Spinal cord (tissue), 10 donors: ENCODE measurements around the gene MGAT5B. TPM values are rescaled to one million over a fixed set of nuclear protein-coding genes. Genes with fewer than 3 reads are reported as not detected.

ENCODE experiments used
- DNase-seq, 6 donors: peaks; one replicate each; pipeline versions ENCODE4 v3.0.0 to v3.0.0-alpha.2; 2013 to 2015; ENCODE audit warnings: low spot score in 6 of 6, low read depth in 4 of 6
- H3K27ac ChIP-seq: one replicate; pipeline ENCODE4 v1.5.1; 2013; ENCODE audit warnings: low read depth, low read length, control low read depth
- H3K27me3 ChIP-seq: one replicate; pipeline ENCODE4 v1.6.1; 2013; ENCODE audit warnings: low read length; ENCODE audit not compliant: control insufficient read depth, insufficient read depth
- H3K36me3 ChIP-seq: one replicate; pipeline ENCODE4 v1.6.1; 2013; ENCODE audit warnings: low read length; ENCODE audit not compliant: control insufficient read depth, insufficient read depth
- H3K4me1 ChIP-seq: one replicate; pipeline ENCODE4 v1.6.1; 2013; ENCODE audit warnings: low read length; ENCODE audit not compliant: control insufficient read depth, insufficient read depth
- H3K4me3 ChIP-seq: one replicate; pipeline ENCODE4 v1.5.1; 2013; ENCODE audit warnings: low read depth, low read length, control low read depth
- H3K9me3 ChIP-seq: one replicate; pipeline ENCODE4 v1.6.1; 2013; ENCODE audit warnings: low read length; ENCODE audit not compliant: control insufficient read depth, insufficient read depth
- WGBS: methylation state at CpG from one replicate; pipeline ENCODE4 v1.1.5; 2013; ENCODE audit warnings: missing lambda C conversion rate; ENCODE audit not compliant: insufficient coverage; 5-methylcytosine and 5-hydroxymethylcytosine counted together
- polyA plus RNA-seq, 2 donors: library from polyadenylated mRNA; unstranded; fragments of 120-200 nt; gene quantifications; one replicate each; pipeline ENCODE4 v1.2.1, GENCODE V29; 2013; ENCODE audit not compliant: insufficient read length in 2 of 2
- total RNA-seq, 2 donors: library from RNA; depleted of rRNA in 1 of 2; stranded (reverse); fragments of 120-200 nt in 1 of 2; fragments of >200 nt in 1 of 2; gene quantifications; one replicate each; pipeline versions ENCODE4 v1.2.3 to v1.2.4, GENCODE V29; 2013 to 2014
- donor health status: healthy.

Gene MGAT5B
- total and polyA plus RNA-seq, 4 donors, result 6.9 to 80.5 (median 41.6) TPM

DNA sequence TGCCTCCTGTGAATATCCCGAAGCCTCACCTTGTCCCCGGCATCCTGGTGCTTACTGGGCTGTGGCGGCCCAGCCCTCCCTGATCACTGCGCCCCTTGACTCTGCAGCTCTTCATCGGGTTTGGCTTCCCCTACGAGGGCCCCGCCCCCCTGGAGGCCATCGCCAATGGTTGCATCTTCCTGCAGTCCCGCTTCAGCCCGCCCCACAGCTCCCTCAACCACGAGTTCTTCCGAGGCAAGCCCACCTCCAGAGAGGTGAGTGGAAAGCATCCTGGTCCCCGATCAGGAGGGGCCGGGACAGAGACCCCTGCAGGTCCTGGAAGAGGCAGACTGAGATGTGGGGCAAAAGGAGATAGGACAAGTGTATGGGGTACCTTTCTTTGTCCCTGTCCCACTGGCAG, 72.1 kb downstream of the MGAT5B start:
- Histone ChIP-seq H3K27ac (no peak overlapping the region), H3K4me3 (no peak overlapping the region), H3K9me3 (no peaks in the 10 kb centered on the region), H3K4me1 (no peaks in the 10 kb centered on the region), H3K27me3 (no peaks in the 10 kb centered on the region), H3K36me3 (peaks cover 65% of the 10 kb centered on the region)
- 57% methylated on average over 12 of the region's 14 CpGs for WGBS
- no peak for DNase-seq

DNA sequence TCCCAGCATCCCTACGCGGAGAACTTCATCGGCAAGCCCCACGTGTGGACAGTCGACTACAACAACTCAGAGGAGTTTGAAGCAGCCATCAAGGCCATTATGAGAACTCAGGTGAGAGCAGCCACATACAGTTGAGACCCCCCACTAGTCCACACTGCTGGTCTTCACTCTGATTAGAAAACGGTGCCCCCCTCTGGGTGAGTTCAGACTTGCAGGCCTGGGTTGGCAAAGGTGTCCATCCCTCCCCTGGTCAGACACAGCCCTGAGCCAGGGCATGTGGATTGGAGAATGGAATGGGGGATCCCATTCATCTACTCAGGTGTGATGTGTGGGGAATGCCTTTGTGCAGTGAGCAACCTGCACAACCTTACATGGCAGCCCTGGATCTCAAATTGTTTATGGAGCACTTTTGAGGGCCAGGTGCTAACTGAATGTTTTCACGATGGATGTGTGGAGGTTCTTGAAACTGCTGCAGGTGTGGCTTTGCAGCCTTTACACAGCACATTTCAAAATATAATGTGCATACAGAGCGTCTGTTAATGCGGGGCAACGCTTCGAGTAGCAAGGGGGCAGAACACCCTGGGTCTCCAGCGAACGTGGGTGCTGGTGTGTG, 72.6 kb downstream of the MGAT5B start:
- Histone ChIP-seq H3K9me3 (no peaks in the 10 kb centered on the region), H3K27me3 (no peaks in the 10 kb centered on the region), H3K27ac (no peak overlapping the region), H3K4me1 (no peaks in the 10 kb centered on the region), H3K4me3 (no peak overlapping the region), H3K36me3 (peaks cover 65% of the 10 kb centered on the region)
- 92% methylated on average over 11 of the region's 13 CpGs for WGBS
- DNase-seq, result no peak

- WGBS, result 50% methylated on average over 1 of the region's 7 CpGs
- Histone ChIP-seq H3K4me3 (no peak overlapping the region), H3K9me3 (no peaks in the 10 kb centered on the region), H3K4me1 (no peaks in the 10 kb centered on the region), H3K27ac (no peak overlapping the region), H3K36me3 (peaks cover 78% of the 10 kb centered on the region), H3K27me3 (no peaks in the 10 kb centered on the region)
- no peak for DNase-seq
Observed at GRCh38 chr17:76943202-76943601, 75.0 kb downstream of the MGAT5B start.

- no peaks in the 10 kb centered on the region for H3K9me3 ChIP-seq
- DNase-seq, result peak in 1 of 6 donors; percentile 43
Observed at GRCh38 chr17:76943781-76944213, 75.6 kb downstream of the MGAT5B start.

DNA sequence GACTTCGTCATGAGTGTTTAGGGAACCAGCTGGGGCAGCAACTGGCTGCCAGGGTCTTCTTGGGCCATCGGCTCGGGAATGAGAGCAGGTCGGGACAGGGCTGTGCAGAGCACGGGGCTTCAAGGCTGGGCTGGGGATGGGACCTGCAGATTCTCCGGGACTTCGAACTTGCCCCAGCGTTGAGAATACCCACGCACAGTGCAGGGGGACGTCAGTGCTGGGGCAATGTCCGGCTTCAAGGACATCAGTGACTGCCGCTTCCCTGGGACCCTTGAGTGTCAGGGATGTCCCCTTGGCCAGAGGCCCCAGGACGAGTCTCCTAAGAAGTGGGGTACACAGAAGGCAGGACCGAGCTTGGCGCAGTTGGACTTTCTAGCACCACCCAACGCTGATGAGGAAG, 76.3 kb downstream of the MGAT5B start:
- 91% methylated on average over 16 of the region's 16 CpGs for WGBS
- H3K4me3 ChIP-seq, result no peak overlapping the region
- H3K36me3 ChIP-seq, result peaks cover 78% of the 10 kb centered on the region
- H3K4me1 ChIP-seq, result peaks cover under 1% of the 10 kb centered on the region
- no peak overlapping the region for H3K27ac ChIP-seq
- DNase-seq, result no peak
- H3K9me3 ChIP-seq, result no peaks in the 10 kb centered on the region
- no peaks in the 10 kb centered on the region for H3K27me3 ChIP-seq

More at GRCh38 chr17:76943781-76944213, 75.6 kb downstream of the MGAT5B start:
- H3K27ac ChIP-seq, result no peak overlapping the region
- no peaks in the 10 kb centered on the region for H3K4me1 ChIP-seq
- no peaks in the 10 kb centered on the region for H3K27me3 ChIP-seq
- WGBS, result 70% methylated on average over 9 of the region's 9 CpGs
- H3K36me3 ChIP-seq, result peaks cover 78% of the 10 kb centered on the region
- H3K4me3 ChIP-seq, result no peak overlapping the region

DNA sequence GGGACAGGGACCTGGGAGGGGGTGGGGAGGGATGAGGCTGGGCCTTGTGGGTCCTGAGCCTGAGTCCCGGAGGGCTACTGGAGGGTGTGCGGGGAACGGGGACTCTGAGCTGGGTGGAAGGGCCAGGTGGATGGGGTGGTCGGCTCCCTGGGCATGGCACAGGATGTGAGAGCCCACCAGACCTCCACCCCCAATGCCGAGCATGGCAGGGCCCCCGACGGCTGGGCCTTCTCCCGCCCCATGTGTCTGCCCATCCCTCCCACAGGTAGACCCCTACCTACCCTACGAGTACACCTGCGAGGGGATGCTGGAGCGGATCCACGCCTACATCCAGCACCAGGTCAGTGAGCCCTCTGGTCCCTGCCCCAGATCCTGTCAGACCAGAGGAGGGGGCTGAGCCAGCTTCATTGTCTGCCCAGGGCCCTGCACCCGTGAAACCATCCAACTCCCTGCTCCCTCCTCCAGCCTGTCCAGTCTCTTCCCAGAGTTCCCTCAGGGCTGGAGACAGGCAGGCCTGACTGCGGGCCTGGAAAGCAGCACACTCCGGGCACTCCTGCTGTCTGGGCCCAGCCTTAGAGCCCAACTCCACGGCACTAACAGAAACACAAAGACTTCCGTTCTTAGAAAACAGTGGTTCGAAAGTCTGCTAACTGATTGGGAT, 78.0 kb downstream of the MGAT5B start:
- Histone ChIP-seq H3K27ac (no peak overlapping the region), H3K4me1 (peaks cover 3% of the 10 kb centered on the region), H3K4me3 (no peak overlapping the region), H3K27me3 (no peaks in the 10 kb centered on the region), H3K9me3 (no peaks in the 10 kb centered on the region), H3K36me3 (peaks cover 78% of the 10 kb centered on the region)
- DNase-seq, result no peak
- WGBS, result 90% methylated on average over 14 of the region's 18 CpGs

- peaks cover 3% of the 10 kb centered on the region for H3K4me1 ChIP-seq
- H3K4me3 ChIP-seq, result no peak overlapping the region
- DNase-seq, result no peak
- no peaks in the 10 kb centered on the region for H3K9me3 ChIP-seq
- WGBS, result 67% methylated on average over 6 of the region's 10 CpGs
- H3K36me3 ChIP-seq, result peaks cover 74% of the 10 kb centered on the region
- H3K27me3 ChIP-seq, result no peaks in the 10 kb centered on the region
- H3K27ac ChIP-seq, result no peak overlapping the region
Observed at GRCh38 chr17:76946772-76947135, 78.5 kb downstream of the MGAT5B start.

DNA sequence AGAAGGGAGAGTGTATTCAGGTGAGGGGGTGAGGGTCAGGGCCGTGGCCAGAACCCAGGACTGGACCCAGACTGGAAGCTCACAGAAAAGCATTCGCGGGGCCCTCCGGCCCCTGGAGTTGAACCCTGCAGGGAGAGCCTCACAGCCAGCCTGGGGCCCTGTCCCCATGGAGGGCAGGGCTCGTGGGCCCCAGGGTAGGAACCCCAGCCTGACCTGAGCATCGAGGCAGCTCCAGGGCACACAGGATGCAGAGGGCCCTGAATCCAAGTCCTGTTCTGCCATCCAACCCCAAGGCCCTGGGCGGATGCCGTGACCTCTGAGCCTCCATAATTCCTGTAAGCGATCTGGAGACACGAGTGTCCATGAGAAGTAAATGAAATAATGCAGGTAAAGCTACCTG, 79.1 kb downstream of the MGAT5B start:
- H3K4me3 ChIP-seq, result no peak overlapping the region
- no peaks in the 10 kb centered on the region for H3K9me3 ChIP-seq
- peaks cover 3% of the 10 kb centered on the region for H3K4me1 ChIP-seq
- no peak overlapping the region for H3K27ac ChIP-seq
- no peak for DNase-seq
- no peaks in the 10 kb centered on the region for H3K27me3 ChIP-seq
- WGBS, result 91% methylated on average over 9 of the region's 10 CpGs
- H3K36me3 ChIP-seq, result peaks cover 69% of the 10 kb centered on the region

- Histone ChIP-seq H3K36me3 (peaks cover 66% of the 10 kb centered on the region), H3K4me1 (peaks cover 3% of the 10 kb centered on the region), H3K27me3 (no peaks in the 10 kb centered on the region), H3K27ac (no peak overlapping the region), H3K9me3 (no peaks in the 10 kb centered on the region), H3K4me3 (no peak overlapping the region)
- WGBS, result 91% methylated on average over 12 of the region's 17 CpGs
- no peak for DNase-seq
Observed at GRCh38 chr17:76947771-76948170, 79.6 kb downstream of the MGAT5B start.

DNA sequence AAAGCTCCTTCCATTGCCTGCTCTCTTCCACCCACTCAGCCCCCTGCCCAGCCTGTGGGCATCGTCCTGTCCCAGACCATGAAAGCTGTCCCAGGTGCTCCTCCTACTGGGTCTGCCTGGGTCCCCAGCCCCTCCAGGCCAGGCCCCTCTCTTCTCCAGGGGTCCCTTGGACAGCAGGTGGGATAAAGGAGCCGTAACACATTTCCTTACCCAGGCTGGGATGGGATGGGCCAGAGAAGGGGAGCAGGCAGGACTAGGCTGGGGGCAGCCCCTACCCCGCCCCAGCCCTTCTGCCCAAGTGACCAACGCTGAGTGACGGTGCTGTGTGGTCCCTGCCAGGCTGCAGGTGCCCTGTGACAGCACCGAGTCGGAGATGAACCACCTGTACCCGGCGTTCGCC, 80.1 kb downstream of the MGAT5B start:
- no peak overlapping the region for H3K4me3 ChIP-seq
- no peak for DNase-seq
- peaks cover 3% of the 10 kb centered on the region for H3K4me1 ChIP-seq
- no peaks in the 10 kb centered on the region for H3K9me3 ChIP-seq
- peaks cover 64% of the 10 kb centered on the region for H3K36me3 ChIP-seq
- no peaks in the 10 kb centered on the region for H3K27me3 ChIP-seq
- WGBS, result 93% methylated on average over 9 of the region's 10 CpGs
- H3K27ac ChIP-seq, result no peak overlapping the region
